ENCODE data around the gene ST8SIA4. TPM values are rescaled to one million over a fixed set of nuclear protein-coding genes. Genes with fewer than 3 reads are reported as not detected.

The ST8SIA4 gene
- total RNA-seq, 3 donors from 2014 or later: 2.6 to 4.6 (median 4.5) TPM

GRCh38 chr5:100794218-100794617, 108.9 kb downstream of the ST8SIA4 start:
- H3K4me1 ChIP-seq: no peaks in the 10 kb centered on the region
- H3K27me3 ChIP-seq: no peaks in the 10 kb centered on the region
- no peak overlapping the region for H3K4me3 ChIP-seq
- H3K27ac ChIP-seq: no peak overlapping the region
- no peaks in the 10 kb centered on the region for H3K36me3 ChIP-seq
- no peak for DNase-seq (ENCODE audit: low spot score in 2 of 2)
- intact Hi-C loops (cut with DNase I; ENCODE audit: low total_unique reads): loop anchor here (5.0 to 10.0 kb wide), 2 partner anchors 93 to 1411 kb away; no protein-coding TSS in a partner anchor
- TF ChIP-seq POLR2A (IDR thresholded peaks at IDR 0.05) (no peak), CTCF (IDR thresholded peaks at IDR 0.05) (no peak)
- H3K9me3 ChIP-seq: peaks cover 6 to 10% of the 10 kb centered on the region in 2 donors

- H3K4me1 ChIP-seq: no peaks in the 10 kb centered on the region
- H3K27ac ChIP-seq: no peak overlapping the region
- H3K36me3 ChIP-seq: no peaks in the 10 kb centered on the region
- intact Hi-C loops (cut with DNase I; ENCODE audit: low total_unique reads): loop anchor here (5.0 to 10.0 kb wide), 2 partner anchors 95 to 1412 kb away; no protein-coding TSS in a partner anchor
- peaks cover 6 to 10% of the 10 kb centered on the region in 2 donors for H3K9me3 ChIP-seq
- no peak for TF ChIP-seq POLR2A (IDR thresholded peaks at IDR 0.05)
- no peak for TF ChIP-seq CTCF (IDR thresholded peaks at IDR 0.05)
- no peak for TF ChIP-seq POLR2AphosphoS5 (IDR thresholded peaks at IDR 0.05)
- DNase-seq (ENCODE audit: low spot score in 2 of 2): no peak
- H3K27me3 ChIP-seq: no peaks in the 10 kb centered on the region
- H3K4me3 ChIP-seq: no peak overlapping the region
Measured at GRCh38 chr5:100792781-100793180, 110.3 kb downstream of the ST8SIA4 start.

GRCh38 chr5:100791391-100791790, 111.7 kb downstream of the ST8SIA4 start:
- DNase-seq (ENCODE audit: low spot score in 2 of 2): no peak
- Histone ChIP-seq H3K9me3 (peaks cover 6 to 10% of the 10 kb centered on the region in 2 donors), H3K4me1 (no peaks in the 10 kb centered on the region), H3K27me3 (no peaks in the 10 kb centered on the region), H3K36me3 (no peaks in the 10 kb centered on the region), H3K27ac (no peak overlapping the region), H3K4me3 (no peak overlapping the region)
- TF ChIP-seq POLR2AphosphoS5 (IDR thresholded peaks at IDR 0.05): no peak
- TF ChIP-seq POLR2A (IDR thresholded peaks at IDR 0.05): no peak
- no peak for TF ChIP-seq CTCF (IDR thresholded peaks at IDR 0.05)
- intact Hi-C loops (cut with DNase I; ENCODE audit: low total_unique reads): loop anchor here (5.0 to 10.0 kb wide), 2 partner anchors 96 to 1413 kb away; no protein-coding TSS in a partner anchor

GRCh38 chr5:100790951-100791350, 112.1 kb downstream of the ST8SIA4 start:
- intact Hi-C loops (cut with DNase I; ENCODE audit: low total_unique reads): loop anchor here (5.0 to 10.0 kb wide), 2 partner anchors 96 to 1414 kb away; no protein-coding TSS in a partner anchor
- Histone ChIP-seq H3K9me3 (peaks cover 6 to 10% of the 10 kb centered on the region in 2 donors), H3K36me3 (no peaks in the 10 kb centered on the region), H3K4me3 (no peak overlapping the region), H3K27me3 (no peaks in the 10 kb centered on the region), H3K4me1 (no peaks in the 10 kb centered on the region), H3K27ac (no peak overlapping the region)
- no peak for TF ChIP-seq POLR2AphosphoS5 (IDR thresholded peaks at IDR 0.05)
- no peak for DNase-seq (ENCODE audit: low spot score in 2 of 2)

GRCh38 chr5:100790170-100790665, 112.9 kb downstream of the ST8SIA4 start:
- DNase-seq (ENCODE audit: low spot score in 2 of 2): no peak
- peaks cover 6 to 10% of the 10 kb centered on the region in 2 donors for H3K9me3 ChIP-seq
- intact Hi-C loops (cut with DNase I; ENCODE audit: low total_unique reads): loop anchor here (5.0 to 10.0 kb wide), 2 partner anchors 97 to 1415 kb away; no protein-coding TSS in a partner anchor
- H3K27ac ChIP-seq: no peak overlapping the region
- TF ChIP-seq POLR2AphosphoS5 (IDR thresholded peaks at IDR 0.05) (no peak), POLR2A (IDR thresholded peaks at IDR 0.05) (no peak), CTCF (IDR thresholded peaks at IDR 0.05) (no peak)
- H3K4me3 ChIP-seq: no peak overlapping the region
- H3K27me3 ChIP-seq: no peaks in the 10 kb centered on the region
- H3K36me3 ChIP-seq: no peaks in the 10 kb centered on the region
- H3K4me1 ChIP-seq: no peaks in the 10 kb centered on the region
